Measurements from ENCODE around the gene PXK.

PXK gene

GRCh38 chr3:58347984-58348383 is 15.3 kb downstream of the PXK start:
- DNase-seq (ENCODE audit: low spot score) = no peak

GRCh38 chr3:58349792-58350626 is 17.3 kb downstream of the PXK start:
- DNase-seq (ENCODE audit: low spot score) = no peak

GRCh38 chr3:58350627-58351013 is 17.9 kb downstream of the PXK start:
- DNase-seq (ENCODE audit: low spot score) = no peak

- no peak for DNase-seq (ENCODE audit: low spot score)
Measured at GRCh38 chr3:58351920-58352319, 19.2 kb downstream of the PXK start.

- DNase-seq (ENCODE audit: low spot score) = no peak
Measured at GRCh38 chr3:58352626-58353025, 19.9 kb downstream of the PXK start.

- no peak for DNase-seq (ENCODE audit: low spot score)
Measured at GRCh38 chr3:58353722-58354553, 21.2 kb downstream of the PXK start.

GRCh38 chr3:58355179-58355578 is 22.5 kb downstream of the PXK start:
- DNase-seq (ENCODE audit: low spot score) = no peak

GRCh38 chr3:58356054-58356453 is 23.4 kb downstream of the PXK start:
- DNase-seq (ENCODE audit: low spot score) = no peak

GRCh38 chr3:58357402-58357801 is 24.7 kb downstream of the PXK start:
- DNase-seq (ENCODE audit: low spot score) = no peak

GRCh38 chr3:58358092-58358491 is 25.4 kb downstream of the PXK start:
- no peak for DNase-seq (ENCODE audit: low spot score)

GRCh38 chr3:58358808-58359207 is 26.1 kb downstream of the PXK start:
- DNase-seq (ENCODE audit: low spot score) = no peak

GRCh38 chr3:58359621-58360020 is 26.9 kb downstream of the PXK start:
- no peak for DNase-seq (ENCODE audit: low spot score)

GRCh38 chr3:58361866-58362265 is 29.2 kb downstream of the PXK start:
- no peak for DNase-seq (ENCODE audit: low spot score)

- DNase-seq (ENCODE audit: low spot score) = no peak
Measured at GRCh38 chr3:58366699-58367098, 34.0 kb downstream of the PXK start.

- DNase-seq (ENCODE audit: low spot score) = no peak
Measured at GRCh38 chr3:58369038-58369437, 36.3 kb downstream of the PXK start.

- DNase-seq (ENCODE audit: low spot score) = no peak
Measured at GRCh38 chr3:58369876-58370275, 37.2 kb downstream of the PXK start.

GRCh38 chr3:58370407-58370806 is 37.7 kb downstream of the PXK start:
- DNase-seq (ENCODE audit: low spot score) = no peak

GRCh38 chr3:58371754-58372153 is 39.1 kb downstream of the PXK start:
- DNase-seq (ENCODE audit: low spot score) = no peak

- DNase-seq (ENCODE audit: low spot score) = no peak
Measured at GRCh38 chr3:58375254-58375653, 42.6 kb downstream of the PXK start.

GRCh38 chr3:58377168-58377567 is 44.5 kb downstream of the PXK start:
- DNase-seq (ENCODE audit: low spot score) = no peak

GRCh38 chr3:58377750-58378149 is 45.1 kb downstream of the PXK start:
- DNase-seq (ENCODE audit: low spot score) = no peak

- no peak for DNase-seq (ENCODE audit: low spot score)
Measured at GRCh38 chr3:58379351-58380073, 46.8 kb downstream of the PXK start.
